8988T (cell line): ENCODE results near the gene PDXP.

ENCODE experiments used
- DNase-seq: peaks from one replicate; pipeline ENCODE4 v3.0.0; 2011

Gene PDXP

GRCh38 chr22:37703906-37704305, 45.4 kb downstream of the PDXP start:
- DNase-seq = no peak

- DNase-seq = no peak
These were observed 46.1 kb downstream of the PDXP start for GRCh38 chr22:37704645-37705044.

GRCh38 chr22:37705205-37705604, 46.7 kb downstream of the PDXP start:
- DNase-seq = no peak

GRCh38 chr22:37708580-37709444, 50.3 kb downstream of the PDXP start:
- DNase-seq = no peak

GRCh38 chr22:37709445-37709765, 50.9 kb downstream of the PDXP start:
- no peak for DNase-seq

GRCh38 chr22:37710675-37711074, 52.2 kb downstream of the PDXP start:
- no peak for DNase-seq

GRCh38 chr22:37711490-37711889, 53.0 kb downstream of the PDXP start:
- DNase-seq = no peak

- no peak for DNase-seq
These were observed 55.2 kb downstream of the PDXP start for GRCh38 chr22:37713761-37714160.

- DNase-seq = no peak
These were observed 56.1 kb downstream of the PDXP start for GRCh38 chr22:37714634-37715033.

- DNase-seq = no peak
These were observed 57.2 kb downstream of the PDXP start for GRCh38 chr22:37715760-37716159.
